K562 (cell line): ENCODE data around the gene IL6ST. TPM values are rescaled to one million over a fixed set of nuclear protein-coding genes. Genes with fewer than 3 reads are reported as not detected.

Experiments
- ASH1L ChIP-seq: fragments of 450-650 bp; IDR thresholded peaks from 2 replicates; pipeline ENCODE4 v1.6.1; 2018; ENCODE audit warnings: borderline replicate concordance, mild to moderate bottlenecking, low read depth; ENCODE audit not compliant: partially characterized antibody
- CGGBP1 ChIP-seq: fragments of 250-450 bp; sonication (Bioruptor Pico); IDR thresholded peaks from 2 replicates; pipeline ENCODE4 v1.9.0; 2021; ENCODE audit warnings: mild to moderate bottlenecking
- ESRRB ChIP-seq: fragments of 250-450 bp; sonication (Bioruptor Pico); IDR thresholded peaks from 2 replicates; pipeline ENCODE4 v1.5.0; 2020; ENCODE audit warnings: mild to moderate bottlenecking, moderate library complexity, borderline replicate concordance
- HDAC2 ChIP-seq: fragments of 450-650 bp; IDR thresholded peaks from 2 replicates; pipeline ENCODE4 v1.6.1; 2016; ENCODE audit warnings: mild to moderate bottlenecking
- HNRNPLL ChIP-seq: fragments of 200-400 bp; formaldehyde crosslinking; IDR thresholded peaks from 2 replicates; pipeline ENCODE4 v1.6.1; 2017; ENCODE audit warnings: low read length, low read depth, mild to moderate bottlenecking; ENCODE audit not compliant: poor library complexity, severe bottlenecking
- MEF2A ChIP-seq: IDR thresholded peaks from 2 replicates; pipeline ENCODE4 v1.6.1; 2011; ENCODE audit warnings: low read depth, mild to moderate bottlenecking, low read length, moderate library complexity; ENCODE audit not compliant: control insufficient read depth
- MEF2D ChIP-seq: conservative IDR thresholded peaks from 2 replicates; pipeline ENCODE4 v1.6.1; 2016; ENCODE audit warnings: low read depth, missing genetic modification characterization, missing compliant biosample characterization
- RBBP5 ChIP-seq: fragments of 200-600 bp; sonication (generic); IDR thresholded peaks from 2 replicates; pipeline ENCODE4 v1.6.1; 2012; ENCODE audit warnings: borderline replicate concordance, mild to moderate bottlenecking, low read length, control low read depth, inconsistent platforms; ENCODE audit not compliant: insufficient read depth, poor library complexity, severe bottlenecking
- RFX7 ChIP-seq: fragments of 250-450 bp; sonication (Bioruptor Pico); IDR thresholded peaks from 2 replicates; pipeline ENCODE4 v1.5.1; 2021; ENCODE audit warnings: mild to moderate bottlenecking
- SMAD4 ChIP-seq: fragments of 250-450 bp; sonication (Bioruptor Pico); conservative IDR thresholded peaks from 2 replicates; pipeline ENCODE4 v1.8.0; 2021; ENCODE audit warnings: inconsistent platforms, mild to moderate bottlenecking, moderate library complexity
- TAF1 ChIP-seq: IDR thresholded peaks from 2 replicates; pipeline ENCODE4 v1.6.1; 2011; ENCODE audit warnings: mild to moderate bottlenecking, low read length, moderate library complexity; ENCODE audit not compliant: insufficient read depth, control insufficient read depth, severe bottlenecking; ENCODE audit errors: extremely low read depth
- TEAD2 ChIP-seq: fragments of 450-650 bp; IDR thresholded peaks from 2 replicates; pipeline ENCODE4 v1.6.1; 2016; ENCODE audit warnings: missing genetic modification characterization, control low read depth, missing compliant biosample characterization
- TRIM28 ChIP-seq: fragments of 450-650 bp; IDR thresholded peaks from 2 replicates; pipeline ENCODE4 v1.6.1; 2017
- USF1 ChIP-seq: sonication (generic); formaldehyde crosslinking; IDR thresholded peaks from 2 replicates; pipeline ENCODE4 v1.9.0; 2022; ENCODE audit warnings: mild to moderate bottlenecking, missing genetic modification reagents
- ZBTB1 ChIP-seq: sonication (generic); formaldehyde crosslinking; IDR thresholded peaks from 2 replicates; pipeline ENCODE4 v1.8.1; 2023; ENCODE audit warnings: missing genetic modification reagents, low read depth, mild to moderate bottlenecking, borderline replicate concordance
- ZNF274 ChIP-seq: IDR thresholded peaks from 2 replicates; pipeline ENCODE4 v1.6.1; 2011; ENCODE audit warnings: low read depth, mild to moderate bottlenecking, low read length, moderate library complexity, borderline replicate concordance
- ZNF668 ChIP-seq: fragments of 250-450 bp; sonication (Bioruptor Pico); IDR thresholded peaks from 2 replicates; pipeline ENCODE4 v1.8.0; 2022; ENCODE audit warnings: mild to moderate bottlenecking, inconsistent platforms
- polyA plus RNA-seq, 8 experiments: library from polyadenylated mRNA; depleted of rRNA in 4 of 8; stranded (reverse) in 5 of 8; unstranded in 3 of 8; fragments of >200 nt; fragmentation: Nextera tagmentation in 2 of 8; fragmentation: Illumina TruSeq in 1 of 8; extraction: Ambion mirVana in 2 of 8; extraction: Trizol in 1 of 8; gene quantifications; 2 replicates each; pipeline versions ENCODE4 v1.2.1 to v1.2.3, GENCODE V29; 2011 to 2014; ENCODE audit warnings: inconsistent platforms in 1 of 8, missing spikeins in 1 of 8
- total RNA-seq, 7 experiments: library from RNA; depleted of rRNA in 6 of 7; stranded (reverse); fragments of >200 nt in 6 of 7; fragmentation: Illumina TruSeq in 2 of 7; extraction: Trizol in 2 of 7; gene quantifications; 2 replicates each; pipeline versions ENCODE4 v1.2.1 to v1.2.3, GENCODE V29; 2011 to 2021; ENCODE audit warnings: low replicate concordance in 1 of 7
- TF ChIP-seq, protein P1 (sequence below), 2 experiments: fragments of 450-650 bp; IDR thresholded peaks; 2 replicates each; pipeline ENCODE4 v1.6.1; 2018; ENCODE audit warnings: mild to moderate bottlenecking in 2 of 2, low read depth in 1 of 2; ENCODE audit not compliant: partially characterized antibody in 2 of 2
- TF ChIP-seq, protein P2 (sequence below): fragments of 450-650 bp; IDR thresholded peaks from 2 replicates; pipeline ENCODE4 v1.6.1; 2016; ENCODE audit warnings: mild to moderate bottlenecking

Gene IL6ST
- total and polyA plus RNA-seq, 9 of the 15 experiments (the other 6 are each of a cell fraction or from before 2014, with no cell fraction given), result 2.0 to 27.0 (median 7.9) TPM

GRCh38 chr5:55994495-55994997, at the start of gene IL6ST (continued):
- TF ChIP-seq, protein P1, sequence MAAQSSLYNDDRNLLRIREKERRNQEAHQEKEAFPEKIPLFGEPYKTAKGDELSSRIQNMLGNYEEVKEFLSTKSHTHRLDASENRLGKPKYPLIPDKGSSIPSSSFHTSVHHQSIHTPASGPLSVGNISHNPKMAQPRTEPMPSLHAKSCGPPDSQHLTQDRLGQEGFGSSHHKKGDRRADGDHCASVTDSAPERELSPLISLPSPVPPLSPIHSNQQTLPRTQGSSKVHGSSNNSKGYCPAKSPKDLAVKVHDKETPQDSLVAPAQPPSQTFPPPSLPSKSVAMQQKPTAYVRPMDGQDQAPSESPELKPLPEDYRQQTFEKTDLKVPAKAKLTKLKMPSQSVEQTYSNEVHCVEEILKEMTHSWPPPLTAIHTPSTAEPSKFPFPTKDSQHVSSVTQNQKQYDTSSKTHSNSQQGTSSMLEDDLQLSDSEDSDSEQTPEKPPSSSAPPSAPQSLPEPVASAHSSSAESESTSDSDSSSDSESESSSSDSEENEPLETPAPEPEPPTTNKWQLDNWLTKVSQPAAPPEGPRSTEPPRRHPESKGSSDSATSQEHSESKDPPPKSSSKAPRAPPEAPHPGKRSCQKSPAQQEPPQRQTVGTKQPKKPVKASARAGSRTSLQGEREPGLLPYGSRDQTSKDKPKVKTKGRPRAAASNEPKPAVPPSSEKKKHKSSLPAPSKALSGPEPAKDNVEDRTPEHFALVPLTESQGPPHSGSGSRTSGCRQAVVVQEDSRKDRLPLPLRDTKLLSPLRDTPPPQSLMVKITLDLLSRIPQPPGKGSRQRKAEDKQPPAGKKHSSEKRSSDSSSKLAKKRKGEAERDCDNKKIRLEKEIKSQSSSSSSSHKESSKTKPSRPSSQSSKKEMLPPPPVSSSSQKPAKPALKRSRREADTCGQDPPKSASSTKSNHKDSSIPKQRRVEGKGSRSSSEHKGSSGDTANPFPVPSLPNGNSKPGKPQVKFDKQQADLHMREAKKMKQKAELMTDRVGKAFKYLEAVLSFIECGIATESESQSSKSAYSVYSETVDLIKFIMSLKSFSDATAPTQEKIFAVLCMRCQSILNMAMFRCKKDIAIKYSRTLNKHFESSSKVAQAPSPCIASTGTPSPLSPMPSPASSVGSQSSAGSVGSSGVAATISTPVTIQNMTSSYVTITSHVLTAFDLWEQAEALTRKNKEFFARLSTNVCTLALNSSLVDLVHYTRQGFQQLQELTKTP (IDR thresholded peaks at IDR 0.05; ENCODE audit: low read depth in 1 of 2, partially characterized antibody in 2 of 2), result peak in 1 of 2 experiments; percentile 44
- TF ChIP-seq, protein P2, sequence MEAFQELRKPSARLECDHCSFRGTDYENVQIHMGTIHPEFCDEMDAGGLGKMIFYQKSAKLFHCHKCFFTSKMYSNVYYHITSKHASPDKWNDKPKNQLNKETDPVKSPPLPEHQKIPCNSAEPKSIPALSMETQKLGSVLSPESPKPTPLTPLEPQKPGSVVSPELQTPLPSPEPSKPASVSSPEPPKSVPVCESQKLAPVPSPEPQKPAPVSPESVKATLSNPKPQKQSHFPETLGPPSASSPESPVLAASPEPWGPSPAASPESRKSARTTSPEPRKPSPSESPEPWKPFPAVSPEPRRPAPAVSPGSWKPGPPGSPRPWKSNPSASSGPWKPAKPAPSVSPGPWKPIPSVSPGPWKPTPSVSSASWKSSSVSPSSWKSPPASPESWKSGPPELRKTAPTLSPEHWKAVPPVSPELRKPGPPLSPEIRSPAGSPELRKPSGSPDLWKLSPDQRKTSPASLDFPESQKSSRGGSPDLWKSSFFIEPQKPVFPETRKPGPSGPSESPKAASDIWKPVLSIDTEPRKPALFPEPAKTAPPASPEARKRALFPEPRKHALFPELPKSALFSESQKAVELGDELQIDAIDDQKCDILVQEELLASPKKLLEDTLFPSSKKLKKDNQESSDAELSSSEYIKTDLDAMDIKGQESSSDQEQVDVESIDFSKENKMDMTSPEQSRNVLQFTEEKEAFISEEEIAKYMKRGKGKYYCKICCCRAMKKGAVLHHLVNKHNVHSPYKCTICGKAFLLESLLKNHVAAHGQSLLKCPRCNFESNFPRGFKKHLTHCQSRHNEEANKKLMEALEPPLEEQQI, result no peak
- TF ChIP-seq TRIM28 (no peak), RFX7 (CRISPR knock-in tag) (no peak), MEF2A (no peak), MEF2D (tag) (no peak), USF1 (CRISPR knock-in tag) (no peak), HNRNPLL (no peak), SMAD4 (no peak), TAF1 (peak; percentile 77), CGGBP1 (no peak), HDAC2 (peak; percentile 46; the same call in 1 of the 2 replicates), ESRRB (CRISPR knock-in tag) (no peak), ZNF274 (no peak), TEAD2 (tag) (no peak), ASH1L (no peak), ZBTB1 (peak; percentile 55; the same call in 1 of the 2 replicates), ZNF668 (no peak), RBBP5 (peak; percentile 96)
